Adrenal gland (tissue), 5 donors: ENCODE data around the gene HINT3.

Experiments used
- CTCF ChIP-seq, 6 experiments: fragments of 450-650 bp in 4 of 6; fragments of 200-600 bp in 2 of 6; sonication (generic) in 1 of 6; IDR thresholded peaks; 1 replicate in 5 of 6; 2 replicates in 1 of 6; pipeline versions ENCODE4 v1.5.1 to v1.8.0; 2016 to 2021; ENCODE audit warnings: antibody characterized with exemption in 6 of 6, mild to moderate bottlenecking in 2 of 6, moderate library complexity in 1 of 6
- POLR2A ChIP-seq, 2 donors: fragments of 450-650 bp; IDR thresholded peaks; one replicate each; pipeline ENCODE4 v1.6.1; 2017; ENCODE audit warnings: antibody characterized with exemption in 2 of 2, mild to moderate bottlenecking in 2 of 2, moderate library complexity in 1 of 2
- donor health status: DM: no; HTN: no; CAD: no.

DNA sequence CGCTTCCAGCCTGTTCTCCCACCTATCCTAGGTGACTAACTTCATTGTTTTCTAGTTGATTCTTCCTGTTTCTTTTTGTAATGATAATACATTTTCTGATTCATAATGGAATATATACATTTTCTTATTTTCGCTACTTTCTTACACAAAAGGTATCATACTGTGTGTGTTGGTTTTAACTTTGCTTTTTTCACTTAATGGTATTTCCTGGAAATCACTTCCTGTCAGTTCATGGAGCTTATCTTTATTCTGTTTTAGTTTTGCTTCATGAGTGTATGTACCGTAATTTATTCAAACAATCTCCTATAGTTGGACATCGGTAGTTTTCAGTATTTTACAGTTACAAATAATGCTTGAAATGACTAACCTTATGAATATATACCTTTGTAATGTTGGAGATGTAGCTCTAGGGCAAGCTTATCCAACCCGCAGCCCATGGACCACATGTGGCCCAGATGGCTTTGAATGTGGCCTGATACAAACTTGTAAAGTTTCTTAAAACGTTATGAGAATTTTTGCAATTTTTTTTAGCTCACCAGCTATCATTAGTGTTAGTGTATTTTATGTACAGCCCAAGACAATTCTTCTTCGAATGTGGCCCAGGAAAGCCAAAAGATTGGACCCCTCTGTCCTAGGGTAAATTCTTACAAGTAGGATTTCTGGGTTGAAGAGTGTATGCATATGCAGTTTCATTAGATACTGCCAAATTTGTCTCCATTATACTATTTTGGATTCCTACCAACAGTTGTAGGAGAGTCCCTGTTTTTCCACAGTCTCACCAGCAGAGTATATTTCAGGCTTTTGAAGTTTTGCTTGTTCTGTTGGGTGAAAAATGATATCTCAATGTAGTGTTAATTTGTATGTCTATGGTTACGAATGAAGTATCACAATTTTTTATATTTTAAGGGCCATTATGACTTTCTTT, 46.4 kb downstream of the HINT3 start:
- TF ChIP-seq CTCF (IDR thresholded peaks at IDR 0.05) (no peak), POLR2A (IDR thresholded peaks at IDR 0.05) (no peak)
